ENCODE results near the gene RNPEP. TPM values are rescaled to one million over a fixed set of nuclear protein-coding genes. Genes with fewer than 3 reads are reported as not detected.

Gene RNPEP
- total and polyA plus RNA-seq, 2 of the 13 experiments (the other 11 are each of a cell fraction or from before 2014, with no cell fraction given): 20.6 to 38.4 TPM

DNA sequence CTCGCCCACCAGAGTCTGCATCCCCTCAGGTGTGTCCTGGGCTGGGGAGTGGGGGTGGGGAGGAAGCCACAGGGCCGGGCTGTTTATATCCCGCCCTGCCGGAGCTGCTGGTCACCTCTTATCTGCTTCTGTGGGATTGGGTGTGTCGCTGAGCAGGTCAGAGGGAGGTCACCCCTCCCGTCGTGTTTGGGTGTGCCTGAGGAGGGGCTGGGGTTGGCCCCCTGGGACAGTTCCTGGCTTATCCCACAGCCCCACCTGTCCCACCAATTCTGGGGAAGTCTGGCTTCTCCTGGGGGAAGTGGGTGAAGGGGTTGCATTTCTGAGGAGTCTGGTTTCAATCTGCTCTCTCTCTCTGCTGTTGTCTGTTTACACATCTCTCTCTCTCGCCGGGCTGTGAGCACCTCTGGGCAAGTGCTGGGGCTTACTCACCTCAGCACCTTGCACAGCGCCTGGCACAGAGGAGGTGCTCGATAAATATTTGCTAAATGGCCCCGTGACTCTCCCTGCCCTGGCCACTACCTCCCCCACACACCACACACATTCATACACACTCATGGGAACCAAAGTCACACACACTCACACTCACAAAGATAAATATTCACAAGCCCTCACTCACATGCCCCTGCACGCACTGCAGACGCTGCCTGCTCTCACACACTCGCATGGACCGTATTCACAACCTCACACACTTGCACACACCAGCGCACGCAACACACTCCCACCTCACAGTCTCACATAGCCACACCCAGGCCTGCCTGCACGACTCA lies 36.2 kb downstream of the RNPEP start (continued):
- TF ChIP-seq, protein P1, sequence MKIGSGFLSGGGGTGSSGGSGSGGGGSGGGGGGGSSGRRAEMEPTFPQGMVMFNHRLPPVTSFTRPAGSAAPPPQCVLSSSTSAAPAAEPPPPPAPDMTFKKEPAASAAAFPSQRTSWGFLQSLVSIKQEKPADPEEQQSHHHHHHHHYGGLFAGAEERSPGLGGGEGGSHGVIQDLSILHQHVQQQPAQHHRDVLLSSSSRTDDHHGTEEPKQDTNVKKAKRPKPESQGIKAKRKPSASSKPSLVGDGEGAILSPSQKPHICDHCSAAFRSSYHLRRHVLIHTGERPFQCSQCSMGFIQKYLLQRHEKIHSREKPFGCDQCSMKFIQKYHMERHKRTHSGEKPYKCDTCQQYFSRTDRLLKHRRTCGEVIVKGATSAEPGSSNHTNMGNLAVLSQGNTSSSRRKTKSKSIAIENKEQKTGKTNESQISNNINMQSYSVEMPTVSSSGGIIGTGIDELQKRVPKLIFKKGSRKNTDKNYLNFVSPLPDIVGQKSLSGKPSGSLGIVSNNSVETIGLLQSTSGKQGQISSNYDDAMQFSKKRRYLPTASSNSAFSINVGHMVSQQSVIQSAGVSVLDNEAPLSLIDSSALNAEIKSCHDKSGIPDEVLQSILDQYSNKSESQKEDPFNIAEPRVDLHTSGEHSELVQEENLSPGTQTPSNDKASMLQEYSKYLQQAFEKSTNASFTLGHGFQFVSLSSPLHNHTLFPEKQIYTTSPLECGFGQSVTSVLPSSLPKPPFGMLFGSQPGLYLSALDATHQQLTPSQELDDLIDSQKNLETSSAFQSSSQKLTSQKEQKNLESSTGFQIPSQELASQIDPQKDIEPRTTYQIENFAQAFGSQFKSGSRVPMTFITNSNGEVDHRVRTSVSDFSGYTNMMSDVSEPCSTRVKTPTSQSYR (CRISPR knock-in tag; IDR thresholded peaks at IDR 0.05; ENCODE audit: borderline replicate concordance): peak; percentile 82
- TF ChIP-seq, protein P2, sequence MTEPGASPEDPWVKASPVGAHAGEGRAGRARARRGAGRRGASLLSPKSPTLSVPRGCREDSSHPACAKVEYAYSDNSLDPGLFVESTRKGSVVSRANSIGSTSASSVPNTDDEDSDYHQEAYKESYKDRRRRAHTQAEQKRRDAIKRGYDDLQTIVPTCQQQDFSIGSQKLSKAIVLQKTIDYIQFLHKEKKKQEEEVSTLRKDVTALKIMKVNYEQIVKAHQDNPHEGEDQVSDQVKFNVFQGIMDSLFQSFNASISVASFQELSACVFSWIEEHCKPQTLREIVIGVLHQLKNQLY (CRISPR knock-in tag; IDR thresholded peaks at IDR 0.05): no peak
- TF ChIP-seq ZSCAN21 (CRISPR knock-in tag; IDR thresholded peaks at IDR 0.05; ENCODE audit: borderline replicate concordance) (no peak), HDAC1 (CRISPR knock-in tag; IDR thresholded peaks at IDR 0.05) (peak; percentile 86), ZSCAN20 (CRISPR knock-in tag; IDR thresholded peaks at IDR 0.05; ENCODE audit: borderline replicate concordance) (peak; percentile 47; the same call in 1 of the 2 replicates), ZFX (CRISPR knock-in tag; IDR thresholded peaks at IDR 0.05; ENCODE audit: low read depth) (peak; percentile 46; the same call in 1 of the 2 replicates), PHF21A (CRISPR knock-in tag; IDR thresholded peaks at IDR 0.05) (peak; percentile 61; the same call in 1 of the 2 replicates)
- TF ChIP-seq, protein P3, sequence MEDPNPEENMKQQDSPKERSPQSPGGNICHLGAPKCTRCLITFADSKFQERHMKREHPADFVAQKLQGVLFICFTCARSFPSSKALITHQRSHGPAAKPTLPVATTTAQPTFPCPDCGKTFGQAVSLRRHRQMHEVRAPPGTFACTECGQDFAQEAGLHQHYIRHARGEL (CRISPR knock-in tag; IDR thresholded peaks at IDR 0.05): no peak
- TF ChIP-seq, protein P4, sequence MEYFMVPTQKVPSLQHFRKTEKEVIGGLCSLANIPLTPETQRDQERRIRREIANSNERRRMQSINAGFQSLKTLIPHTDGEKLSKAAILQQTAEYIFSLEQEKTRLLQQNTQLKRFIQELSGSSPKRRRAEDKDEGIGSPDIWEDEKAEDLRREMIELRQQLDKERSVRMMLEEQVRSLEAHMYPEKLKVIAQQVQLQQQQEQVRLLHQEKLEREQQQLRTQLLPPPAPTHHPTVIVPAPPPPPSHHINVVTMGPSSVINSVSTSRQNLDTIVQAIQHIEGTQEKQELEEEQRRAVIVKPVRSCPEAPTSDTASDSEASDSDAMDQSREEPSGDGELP (IDR thresholded peaks at IDR 0.05; ENCODE audit: borderline replicate concordance, low read depth): peak; percentile 58; the same call in 1 of the 2 replicates
- TF ChIP-seq, protein P5, sequence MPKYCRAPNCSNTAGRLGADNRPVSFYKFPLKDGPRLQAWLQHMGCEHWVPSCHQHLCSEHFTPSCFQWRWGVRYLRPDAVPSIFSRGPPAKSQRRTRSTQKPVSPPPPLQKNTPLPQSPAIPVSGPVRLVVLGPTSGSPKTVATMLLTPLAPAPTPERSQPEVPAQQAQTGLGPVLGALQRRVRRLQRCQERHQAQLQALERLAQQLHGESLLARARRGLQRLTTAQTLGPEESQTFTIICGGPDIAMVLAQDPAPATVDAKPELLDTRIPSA (CRISPR knock-in tag; IDR thresholded peaks at IDR 0.05; ENCODE audit: borderline replicate concordance): no peak
- TF ChIP-seq, protein P6, sequence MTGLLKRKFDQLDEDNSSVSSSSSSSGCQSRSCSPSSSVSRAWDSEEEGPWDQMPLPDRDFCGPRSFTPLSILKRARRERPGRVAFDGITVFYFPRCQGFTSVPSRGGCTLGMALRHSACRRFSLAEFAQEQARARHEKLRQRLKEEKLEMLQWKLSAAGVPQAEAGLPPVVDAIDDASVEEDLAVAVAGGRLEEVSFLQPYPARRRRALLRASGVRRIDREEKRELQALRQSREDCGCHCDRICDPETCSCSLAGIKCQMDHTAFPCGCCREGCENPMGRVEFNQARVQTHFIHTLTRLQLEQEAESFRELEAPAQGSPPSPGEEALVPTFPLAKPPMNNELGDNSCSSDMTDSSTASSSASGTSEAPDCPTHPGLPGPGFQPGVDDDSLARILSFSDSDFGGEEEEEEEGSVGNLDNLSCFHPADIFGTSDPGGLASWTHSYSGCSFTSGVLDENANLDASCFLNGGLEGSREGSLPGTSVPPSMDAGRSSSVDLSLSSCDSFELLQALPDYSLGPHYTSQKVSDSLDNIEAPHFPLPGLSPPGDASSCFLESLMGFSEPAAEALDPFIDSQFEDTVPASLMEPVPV (CRISPR knock-in tag; IDR thresholded peaks at IDR 0.05): 0 out of 2 replicates have a peak, but pooled peaks have one; percentile 72
- TF ChIP-seq, protein P7, sequence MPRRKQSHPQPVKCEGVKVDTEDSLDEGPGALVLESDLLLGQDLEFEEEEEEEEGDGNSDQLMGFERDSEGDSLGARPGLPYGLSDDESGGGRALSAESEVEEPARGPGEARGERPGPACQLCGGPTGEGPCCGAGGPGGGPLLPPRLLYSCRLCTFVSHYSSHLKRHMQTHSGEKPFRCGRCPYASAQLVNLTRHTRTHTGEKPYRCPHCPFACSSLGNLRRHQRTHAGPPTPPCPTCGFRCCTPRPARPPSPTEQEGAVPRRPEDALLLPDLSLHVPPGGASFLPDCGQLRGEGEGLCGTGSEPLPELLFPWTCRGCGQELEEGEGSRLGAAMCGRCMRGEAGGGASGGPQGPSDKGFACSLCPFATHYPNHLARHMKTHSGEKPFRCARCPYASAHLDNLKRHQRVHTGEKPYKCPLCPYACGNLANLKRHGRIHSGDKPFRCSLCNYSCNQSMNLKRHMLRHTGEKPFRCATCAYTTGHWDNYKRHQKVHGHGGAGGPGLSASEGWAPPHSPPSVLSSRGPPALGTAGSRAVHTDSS (CRISPR knock-in tag; conservative IDR thresholded peaks at IDR 0.05): no peak

All from HepG2 (cell line).